ENCODE measurements around the gene YWHAQ. TPM values are rescaled to one million over a fixed set of nuclear protein-coding genes. Genes with fewer than 3 reads are reported as not detected.
"Not testable (repeated sequence)": the region's sequence is repeated elsewhere in the genome, so short reads cannot be mapped to it uniquely, and the experiment has no call there.

The YWHAQ gene
- total RNA-seq, 1 donor from 2014 or later, result 191 TPM

- Histone ChIP-seq H3K36me3 (peaks cover 21% of the 10 kb centered on the region), H3K4me3 (no peak overlapping the region), H3K27ac (no peak overlapping the region), H3K4me1 (peaks cover 32% of the 10 kb centered on the region), H3K9me3 (peaks cover 8% of the 10 kb centered on the region), H3K27me3 (no peaks in the 10 kb centered on the region)
- intact Hi-C loops (cut with DNase I), result no loop called here
- TF ChIP-seq CTCF (IDR thresholded peaks at IDR 0.05), result no peak
- ATAC-seq (no peak), DNase-seq (no peak)
Observed at GRCh38 chr2:9596621-9597311, 34.0 kb downstream of the YWHAQ start.

GRCh38 chr2:9595746-9596145 is 35.1 kb downstream of the YWHAQ start:
- Histone ChIP-seq H3K36me3 (peaks cover 25% of the 10 kb centered on the region), H3K4me1 (peaks cover 32% of the 10 kb centered on the region), H3K27ac (no peak overlapping the region), H3K4me3 (no peak overlapping the region), H3K27me3 (no peaks in the 10 kb centered on the region), H3K9me3 (peaks cover 8% of the 10 kb centered on the region)
- no peak for TF ChIP-seq CTCF (IDR thresholded peaks at IDR 0.05)
- DNase-seq (no peak), ATAC-seq (no peak)
- intact Hi-C loops (cut with DNase I), result no loop called here

GRCh38 chr2:9595256-9595655 is 35.5 kb downstream of the YWHAQ start:
- H3K27ac ChIP-seq; H3K9me3 ChIP-seq; ATAC-seq; H3K27me3 ChIP-seq; intact Hi-C loops (cut with DNase I); H3K4me3 ChIP-seq; DNase-seq: not testable (repeated sequence)
- H3K4me1 ChIP-seq, result peaks cover 32% of the 10 kb centered on the region
- H3K36me3 ChIP-seq, result peaks cover 25% of the 10 kb centered on the region

GRCh38 chr2:9594366-9595054 is 36.3 kb downstream of the YWHAQ start:
- Histone ChIP-seq H3K27ac (peak overlapping the region; percentile 20), H3K9me3 (peaks cover 5% of the 10 kb centered on the region), H3K36me3 (peaks cover 29% of the 10 kb centered on the region), H3K4me3 (no peak overlapping the region), H3K4me1 (peaks cover 32% of the 10 kb centered on the region), H3K27me3 (no peaks in the 10 kb centered on the region)
- intact Hi-C loops (cut with DNase I), result no loop called here
- no peak for DNase-seq
- peak; percentile 97 for ATAC-seq
- TF ChIP-seq CTCF (IDR thresholded peaks at IDR 0.05), result no peak

GRCh38 chr2:9593925-9594324 is 36.9 kb downstream of the YWHAQ start:
- no peak overlapping the region for H3K27ac ChIP-seq
- intact Hi-C loops (cut with DNase I), result no loop called here

More at GRCh38 chr2:9593925-9594324, 36.9 kb downstream of the YWHAQ start:
- DNase-seq (no peak), ATAC-seq (peak; percentile 58)
- peaks cover 33% of the 10 kb centered on the region for H3K36me3 ChIP-seq
- H3K4me3 ChIP-seq, result no peak overlapping the region
- no peak for TF ChIP-seq CTCF (IDR thresholded peaks at IDR 0.05)
- no peaks in the 10 kb centered on the region for H3K9me3 ChIP-seq
- peaks cover 32% of the 10 kb centered on the region for H3K4me1 ChIP-seq
- H3K27me3 ChIP-seq, result no peaks in the 10 kb centered on the region

Measured in upper lobe of right lung (tissue), 1 donor.